ENCODE data around the gene VSTM2L.

DNA sequence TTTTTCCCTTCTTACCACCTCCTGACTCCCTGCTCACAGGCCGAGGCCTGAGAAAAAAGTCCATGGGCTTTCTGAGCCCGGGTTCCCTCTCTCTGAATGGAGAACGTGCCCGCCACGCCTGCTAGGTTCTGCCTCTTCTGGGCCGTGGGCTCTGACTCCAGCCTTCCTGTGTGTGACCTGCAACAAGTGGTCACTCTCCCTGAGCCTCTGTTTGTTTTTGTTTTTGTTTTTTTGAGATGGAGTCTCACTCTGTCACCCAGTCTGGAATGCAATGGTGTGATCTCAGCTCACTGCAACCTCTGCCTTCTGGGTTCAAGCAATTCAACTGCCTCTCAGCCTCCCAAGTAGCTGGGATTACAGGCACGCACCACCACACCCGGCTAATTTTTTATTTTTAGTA lies 17.9 kb upstream of the VSTM2L start:
- TF ChIP-seq ARNTL (CRISPR knock-in tag; IDR thresholded peaks at IDR 0.05; ENCODE audit: borderline replicate concordance, low read depth) = no peak
- no peak for TF ChIP-seq ZFP30 (CRISPR knock-in tag; IDR thresholded peaks at IDR 0.05)
- TF ChIP-seq SNAI2 (CRISPR knock-in tag; IDR thresholded peaks at IDR 0.05) = no peak
- TF ChIP-seq CSDC2 (CRISPR knock-in tag; IDR thresholded peaks at IDR 0.05) = no peak
- no peak for TF ChIP-seq ZNF8 (CRISPR knock-in tag; IDR thresholded peaks at IDR 0.05)
- TF ChIP-seq BACH2 (CRISPR knock-in tag; IDR thresholded peaks at IDR 0.05; ENCODE audit: borderline replicate concordance) = no peak
